AG04450 (cell line): ENCODE measurements around the gene KCNH6. TPM values are rescaled to one million over a fixed set of nuclear protein-coding genes. Genes with fewer than 3 reads are reported as not detected.

ENCODE experiments used
- CTCF ChIA-PET: fragments of 300-600, 350-600 bp; formaldehyde crosslinking; extraction: SDS; loops from one replicate; lab custom pipeline; 2022; ENCODE audit warnings: antibody characterized with exemption, inconsistent platforms; lab: Charles Lee
- POLR2A ChIA-PET: fragments of 350-600 bp; formaldehyde crosslinking; extraction: SDS; loops from one replicate; lab custom pipeline; 2021; ENCODE audit warnings: antibody characterized with exemption, inconsistent platforms; lab: Yijun Ruan, JAX
- DNase-seq: peaks from one replicate; pipeline ENCODE4 v3.0.0-alpha.2; 2011; ENCODE audit warnings: low read depth, low spot score
- H3K27ac ChIP-seq: one replicate; pipeline ENCODE4 v1.5.1; 2012; ENCODE audit warnings: low read depth, low read length, control low read depth
- H3K27me3 ChIP-seq: one replicate; pipeline ENCODE4 v1.6.0; 2012; ENCODE audit warnings: low read length; ENCODE audit not compliant: control insufficient read depth, insufficient read depth
- H3K4me3 ChIP-seq: 2 replicates; pipeline ENCODE4 v1.5.1; 2011; ENCODE audit warnings: mild to moderate bottlenecking, low read depth, low read length, control low read depth
- H3K9me3 ChIP-seq: 2 replicates; pipeline ENCODE4 v1.5.1; 2012; ENCODE audit warnings: low read length; ENCODE audit not compliant: control insufficient read depth, insufficient read depth
- polyA plus RNA-seq: library from polyadenylated mRNA; depleted of rRNA; stranded (reverse); fragments of >200 nt; gene quantifications from 2 replicates; pipeline ENCODE4 v1.2.3, GENCODE V29; 2011; rRNA removed
- small RNA-seq: library from RNA; depleted of rRNA; stranded (forward); fragments of <200 nt; gene quantifications from one replicate; pipeline ENCODE3, GENCODE V24; 2012; ENCODE audit warnings: low read depth; ENCODE audit not compliant: insufficient read length
- TF ChIP-seq, protein P1 (sequence below): IDR thresholded peaks from 2 replicates; pipeline ENCODE4 v1.5.1; 2011; ENCODE audit warnings: low read depth, low read length, control low read depth, inconsistent platforms

The KCNH6 gene
- polyA plus RNA-seq, 1 experiment = 0.04 TPM

DNA sequence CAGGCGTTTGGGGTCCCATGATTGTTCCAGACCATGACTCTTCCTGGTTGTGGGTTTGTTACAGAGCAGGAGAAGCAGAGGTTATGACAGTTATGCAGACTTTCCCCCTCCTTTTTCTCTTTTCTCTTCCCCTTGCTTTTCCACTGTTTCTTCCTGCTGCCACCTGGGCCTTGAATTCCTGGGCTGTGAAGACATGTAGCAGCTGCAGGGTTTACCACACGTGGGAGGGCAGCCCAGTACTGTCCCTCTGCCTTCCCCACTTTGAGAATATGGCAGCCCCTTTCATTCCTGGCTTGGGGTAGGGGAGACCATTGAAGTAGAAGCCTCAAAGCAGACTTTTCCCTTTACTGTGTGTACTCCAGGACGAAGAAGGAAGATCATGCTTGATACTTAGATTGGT lies 69.6 kb downstream of the KCNH6 start:
- Histone ChIP-seq H3K4me3 (no peak overlapping the region), H3K9me3 (no peaks in the 10 kb centered on the region), H3K27ac (no peak overlapping the region), H3K27me3 (no peaks in the 10 kb centered on the region)
- no peak for DNase-seq
- ChIA-PET POLR2A (no interaction called here), CTCF (interaction anchor here (1.2 kb wide), 1 partner anchor 167 kb away, joined by 6 read pairs; no protein-coding TSS in a partner anchor)
- TF ChIP-seq, protein P1, sequence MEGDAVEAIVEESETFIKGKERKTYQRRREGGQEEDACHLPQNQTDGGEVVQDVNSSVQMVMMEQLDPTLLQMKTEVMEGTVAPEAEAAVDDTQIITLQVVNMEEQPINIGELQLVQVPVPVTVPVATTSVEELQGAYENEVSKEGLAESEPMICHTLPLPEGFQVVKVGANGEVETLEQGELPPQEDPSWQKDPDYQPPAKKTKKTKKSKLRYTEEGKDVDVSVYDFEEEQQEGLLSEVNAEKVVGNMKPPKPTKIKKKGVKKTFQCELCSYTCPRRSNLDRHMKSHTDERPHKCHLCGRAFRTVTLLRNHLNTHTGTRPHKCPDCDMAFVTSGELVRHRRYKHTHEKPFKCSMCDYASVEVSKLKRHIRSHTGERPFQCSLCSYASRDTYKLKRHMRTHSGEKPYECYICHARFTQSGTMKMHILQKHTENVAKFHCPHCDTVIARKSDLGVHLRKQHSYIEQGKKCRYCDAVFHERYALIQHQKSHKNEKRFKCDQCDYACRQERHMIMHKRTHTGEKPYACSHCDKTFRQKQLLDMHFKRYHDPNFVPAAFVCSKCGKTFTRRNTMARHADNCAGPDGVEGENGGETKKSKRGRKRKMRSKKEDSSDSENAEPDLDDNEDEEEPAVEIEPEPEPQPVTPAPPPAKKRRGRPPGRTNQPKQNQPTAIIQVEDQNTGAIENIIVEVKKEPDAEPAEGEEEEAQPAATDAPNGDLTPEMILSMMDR = no peak

- Histone ChIP-seq H3K27ac (no peak overlapping the region), H3K4me3 (no peak overlapping the region), H3K27me3 (no peaks in the 10 kb centered on the region), H3K9me3 (no peaks in the 10 kb centered on the region)
- CTCF ChIA-PET = no interaction called here
- POLR2A ChIA-PET = interaction anchor here (0.6 kb wide), 1 partner anchor 17 kb away, joined by 3 read pairs; no protein-coding TSS in a partner anchor
- DNase-seq = no peak
- TF ChIP-seq, protein P1 = no peak
These were observed 72.0 kb downstream of the KCNH6 start for GRCh38 chr17:63595132-63595531.

Small RNA genes lying within 50 kb of the gene (small RNA-seq; reads per million reads assigned to genes)
- gene RNU6-288P = not detected

Other genes with a start within 250 kb of the KCNH6 start
- 4.9 and 5.3 TPM in 2 replicates for gene CYB561, start 77.1 kb upstream of the KCNH6 start, polyA plus RNA-seq
- 0.99 and 1.1 TPM in 2 replicates for gene ACE, start 46.3 kb upstream of the KCNH6 start, polyA plus RNA-seq
- gene DCAF7, start 27.1 kb downstream of the KCNH6 start, polyA plus RNA-seq = 50.4 and 52.7 TPM in 2 replicates
- 23.1 and 23.2 TPM in 2 replicates for gene TACO1, start 77.5 kb downstream of the KCNH6 start, polyA plus RNA-seq
- 14.9 and 15.3 TPM in 2 replicates for gene MAP3K3, start 99.1 kb downstream of the KCNH6 start, polyA plus RNA-seq
- 13.4 and 24.6 TPM in 2 replicates for gene LIMD2, start 176.8 kb downstream of the KCNH6 start, polyA plus RNA-seq
- 28.0 and 28.1 TPM in 2 replicates for gene STRADA, start 218.4 kb downstream of the KCNH6 start, polyA plus RNA-seq